Epithelial cell of proximal tubule (primary cell): ENCODE results near the gene HOXD11. TPM values are rescaled to one million over a fixed set of nuclear protein-coding genes. Genes with fewer than 3 reads are reported as not detected.

Experiments
- DNase-seq: peaks from one replicate; pipeline ENCODE4 v3.0.0-alpha.2; 2011; ENCODE audit warnings: low read depth
- H3K4me3 ChIP-seq: 2 replicates; pipeline ENCODE4 v1.5.1; 2011; ENCODE audit warnings: low read depth, mild to moderate bottlenecking, low read length
- total RNA-seq: library from RNA; depleted of rRNA; stranded (reverse); fragments of >200 nt; gene quantifications from 2 replicates; pipeline ENCODE4 v1.2.3, GENCODE V29; 2015
- TF ChIP-seq, protein P1 (sequence below): conservative IDR thresholded peaks from 2 replicates; pipeline ENCODE4 v1.5.1; 2012; ENCODE audit warnings: low read depth, mild to moderate bottlenecking, low read length

HOXD11 gene
- total RNA-seq, 1 donor from 2014 or later = 25.1 TPM

DNA sequence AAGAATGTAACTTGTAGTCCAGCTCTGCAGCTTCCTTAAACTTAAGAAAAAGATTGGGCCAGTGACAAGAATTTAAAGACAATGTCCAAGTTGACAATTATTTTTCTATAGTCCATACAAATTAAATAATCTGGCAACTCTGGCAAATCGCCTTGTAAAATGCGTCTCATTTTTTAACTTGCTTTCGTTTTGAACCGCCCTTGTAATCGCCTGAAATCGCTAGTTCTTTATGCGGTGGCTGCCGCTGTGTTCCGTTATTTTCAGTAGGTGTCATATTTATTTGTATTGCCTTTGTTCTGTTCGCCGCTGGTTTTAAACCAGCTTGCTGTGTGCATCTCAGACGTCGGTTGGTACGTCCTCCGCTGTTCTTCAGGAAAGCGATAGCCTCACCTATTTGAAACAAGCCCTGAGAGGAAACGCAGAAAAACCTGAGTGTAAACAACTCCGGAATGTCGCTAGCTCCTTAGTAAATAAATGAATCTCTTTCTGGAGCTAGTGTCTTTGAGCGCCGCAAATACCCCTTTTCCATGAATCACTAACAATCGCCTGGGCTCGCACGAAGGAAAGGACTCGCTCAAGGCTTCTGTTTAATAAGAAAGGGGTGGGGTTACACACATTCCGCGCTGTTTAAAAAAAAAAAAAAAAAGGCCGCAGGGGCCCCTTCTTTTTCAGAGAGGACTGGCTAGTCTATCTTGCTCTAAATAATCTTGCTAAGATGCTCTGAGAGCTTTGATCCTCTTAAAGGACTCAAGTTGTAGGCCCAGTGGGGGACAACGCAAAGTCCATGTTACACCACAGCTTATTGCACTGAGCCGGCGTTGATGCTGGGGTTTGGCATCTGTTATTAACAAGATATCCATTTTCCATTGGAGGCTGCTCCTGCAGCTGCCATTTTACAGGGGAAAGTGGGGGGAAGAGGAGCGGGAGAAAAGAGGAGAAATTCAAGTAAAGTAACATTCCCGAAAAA is 25.4 kb downstream of the HOXD11 start:
- no peak for DNase-seq
- peak overlapping the region; percentile 63 for H3K4me3 ChIP-seq

DNA sequence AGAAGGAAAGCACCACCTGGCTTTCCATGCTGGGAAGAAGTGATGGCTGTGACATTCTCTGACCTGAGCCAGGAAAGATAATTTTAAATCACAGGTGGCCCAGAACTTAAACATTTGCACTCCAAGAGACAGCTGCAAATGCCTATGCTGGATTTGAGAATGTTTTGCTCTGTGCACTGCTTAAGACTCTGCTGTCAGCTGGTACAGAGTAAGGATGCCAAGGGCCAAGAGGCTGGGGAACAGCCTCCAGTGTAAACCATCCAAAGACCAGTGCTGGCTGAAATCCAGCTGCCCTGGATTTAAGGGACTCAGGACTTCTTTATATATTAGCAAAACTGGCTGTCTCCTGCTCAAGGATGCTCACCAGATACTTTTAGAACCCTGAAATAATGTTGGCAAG is 26.3 kb downstream of the HOXD11 start:
- no peak for DNase-seq
- H3K4me3 ChIP-seq = peak overlapping the region; percentile 63
- TF ChIP-seq, protein P1, sequence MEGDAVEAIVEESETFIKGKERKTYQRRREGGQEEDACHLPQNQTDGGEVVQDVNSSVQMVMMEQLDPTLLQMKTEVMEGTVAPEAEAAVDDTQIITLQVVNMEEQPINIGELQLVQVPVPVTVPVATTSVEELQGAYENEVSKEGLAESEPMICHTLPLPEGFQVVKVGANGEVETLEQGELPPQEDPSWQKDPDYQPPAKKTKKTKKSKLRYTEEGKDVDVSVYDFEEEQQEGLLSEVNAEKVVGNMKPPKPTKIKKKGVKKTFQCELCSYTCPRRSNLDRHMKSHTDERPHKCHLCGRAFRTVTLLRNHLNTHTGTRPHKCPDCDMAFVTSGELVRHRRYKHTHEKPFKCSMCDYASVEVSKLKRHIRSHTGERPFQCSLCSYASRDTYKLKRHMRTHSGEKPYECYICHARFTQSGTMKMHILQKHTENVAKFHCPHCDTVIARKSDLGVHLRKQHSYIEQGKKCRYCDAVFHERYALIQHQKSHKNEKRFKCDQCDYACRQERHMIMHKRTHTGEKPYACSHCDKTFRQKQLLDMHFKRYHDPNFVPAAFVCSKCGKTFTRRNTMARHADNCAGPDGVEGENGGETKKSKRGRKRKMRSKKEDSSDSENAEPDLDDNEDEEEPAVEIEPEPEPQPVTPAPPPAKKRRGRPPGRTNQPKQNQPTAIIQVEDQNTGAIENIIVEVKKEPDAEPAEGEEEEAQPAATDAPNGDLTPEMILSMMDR = no peak

More for the DNA sequence above, 25.4 kb downstream of the HOXD11 start:
- TF ChIP-seq, protein P1 = no peak

DNA sequence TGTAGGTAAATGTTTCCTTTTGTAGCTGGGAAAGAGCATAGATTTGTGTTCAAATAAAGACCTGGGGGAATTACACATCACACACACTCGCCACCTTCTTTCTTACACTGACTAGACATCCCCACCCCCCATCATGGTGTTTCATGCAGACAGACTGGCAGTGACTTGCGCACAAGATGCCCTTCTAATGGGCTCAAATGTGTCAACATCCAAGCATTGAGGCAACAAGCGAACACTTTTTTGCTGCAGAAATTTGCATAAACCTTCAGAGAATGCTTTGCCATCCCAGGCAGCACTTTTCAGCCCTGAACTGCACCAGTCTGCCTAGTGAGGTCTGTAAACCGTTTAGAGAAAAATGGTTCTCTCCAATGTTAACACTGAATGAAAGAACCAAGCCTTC is 27.0 kb downstream of the HOXD11 start:
- TF ChIP-seq, protein P1 = no peak
- no peak for DNase-seq
- no peak overlapping the region for H3K4me3 ChIP-seq

DNA sequence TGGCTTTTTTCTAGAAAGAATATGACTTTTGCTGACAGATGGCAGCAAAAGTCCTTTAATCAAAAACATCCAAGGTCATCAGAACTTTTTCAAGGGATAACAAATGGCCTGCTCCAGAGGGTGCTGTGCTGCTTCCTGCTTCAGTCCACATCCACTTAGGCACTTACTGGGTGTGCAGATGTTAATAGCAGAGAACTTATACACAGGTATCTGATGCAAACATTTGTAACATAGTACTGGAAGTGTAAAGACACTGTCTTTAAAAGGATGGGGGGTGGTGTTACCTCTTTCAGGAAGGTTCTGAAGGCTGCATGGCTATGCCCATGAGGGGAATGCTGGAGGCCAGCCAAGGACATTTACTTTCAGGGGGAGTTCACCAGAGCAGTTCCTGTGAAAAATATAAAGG is 28.0 kb downstream of the HOXD11 start:
- DNase-seq = no peak
- TF ChIP-seq, protein P1 = peak; percentile 15
- H3K4me3 ChIP-seq = peak overlapping the region; percentile 10

DNA sequence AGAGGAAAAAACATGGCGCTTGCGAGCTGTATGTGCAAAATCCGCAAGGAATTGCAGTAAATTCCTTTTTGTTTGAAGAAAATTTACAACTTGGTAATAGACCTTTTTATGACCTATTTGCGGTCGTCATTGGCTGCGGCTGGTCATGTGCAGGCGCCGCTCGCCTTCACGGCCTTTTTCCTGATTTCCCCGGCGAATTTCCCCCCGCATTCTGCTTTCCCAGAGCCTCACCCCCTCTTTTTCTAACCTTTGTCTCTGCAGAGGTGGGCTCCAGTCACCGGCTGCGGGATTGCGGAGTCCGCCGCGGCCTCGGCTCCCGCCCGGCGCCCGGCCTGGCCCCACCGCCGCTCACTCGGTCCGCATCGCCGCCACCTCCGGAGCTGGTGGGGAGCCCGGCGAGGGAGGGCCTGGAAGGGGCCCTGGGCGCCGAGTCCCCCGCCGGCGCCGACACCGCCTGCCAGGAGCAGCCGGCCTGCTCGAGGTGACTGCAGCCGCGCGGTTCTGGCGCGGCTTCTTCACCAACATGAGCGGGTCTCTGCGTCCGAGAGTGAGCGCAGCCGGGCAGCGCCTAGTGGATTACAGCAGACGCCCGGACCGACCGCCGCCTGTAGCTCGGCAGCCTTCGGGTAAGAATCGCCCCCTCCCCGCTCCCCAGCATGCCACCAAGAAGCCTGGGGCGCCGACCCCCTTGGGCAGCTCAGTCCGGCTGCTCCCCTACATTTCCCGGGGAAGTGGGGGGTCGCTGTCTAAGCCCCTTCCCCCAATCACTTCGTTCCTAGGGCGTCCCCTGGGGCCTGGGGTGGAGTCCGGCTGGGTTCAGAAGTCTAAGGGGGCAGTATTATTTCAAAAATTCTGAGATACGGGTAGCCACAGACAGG is 29.5 kb downstream of the HOXD11 start:
- DNase-seq = no peak
- TF ChIP-seq, protein P1 = no peak
- peak overlapping the region; percentile 94 for H3K4me3 ChIP-seq

DNA sequence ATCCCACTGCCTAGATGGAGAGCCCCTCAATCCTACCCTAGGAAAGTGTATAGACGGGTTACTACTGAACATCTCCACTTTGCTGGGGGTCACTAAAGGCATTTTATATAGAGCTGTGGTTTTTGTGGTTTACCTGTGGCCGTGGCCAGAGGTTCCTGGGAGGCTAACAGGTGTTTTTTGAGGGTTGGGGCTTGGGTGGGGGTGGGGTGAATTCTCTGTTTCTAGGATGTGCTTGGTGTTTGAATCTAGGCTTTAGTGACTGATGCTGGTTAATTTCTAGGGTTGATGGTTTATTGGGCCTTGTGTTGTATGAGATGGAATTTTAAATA is 30.1 kb downstream of the HOXD11 start:
- TF ChIP-seq, protein P1 = no peak
- H3K4me3 ChIP-seq = peak overlapping the region; percentile 94
- DNase-seq = no peak
